ENCODE measurements around the gene USH2A. TPM values are rescaled to one million over a fixed set of nuclear protein-coding genes. Genes with fewer than 3 reads are reported as not detected.

Gene USH2A
- total and polyA plus RNA-seq, 9 donors, result 0.06 to 0.40 (median 0.09) TPM

- peak; percentile 81 for DNase-seq
- Histone ChIP-seq H3K36me3 (ENCODE audit: control insufficient read depth, insufficient read depth, low read length) (no peaks in the 10 kb centered on the region), H3K27ac (ENCODE audit: low read length) (no peak overlapping the region), H3K27me3 (ENCODE audit: control insufficient read depth, insufficient read depth, low read length) (no peaks in the 10 kb centered on the region), H3K4me3 (ENCODE audit: low read length) (no peak overlapping the region), H3K9me3 (replicated peaks; ENCODE audit: control insufficient read depth, low read depth, low read length) (no peaks in the 10 kb centered on the region), H3K4me1 (ENCODE audit: control insufficient read depth, insufficient read depth, low read length) (no peaks in the 10 kb centered on the region)
- 36% methylated on average over 6 of the region's 7 CpGs for WGBS (ENCODE audit: insufficient coverage)
Observed at GRCh38 chr1:215637041-215637573, 786.1 kb downstream of the USH2A start.

GRCh38 chr1:215636258-215636965 is 786.8 kb downstream of the USH2A start:
- Histone ChIP-seq H3K9me3 (replicated peaks; ENCODE audit: control insufficient read depth, low read depth, low read length) (no peaks in the 10 kb centered on the region), H3K27me3 (ENCODE audit: control insufficient read depth, insufficient read depth, low read length) (no peaks in the 10 kb centered on the region), H3K27ac (ENCODE audit: low read length) (no peak overlapping the region), H3K4me1 (ENCODE audit: control insufficient read depth, insufficient read depth, low read length) (no peaks in the 10 kb centered on the region), H3K4me3 (ENCODE audit: low read length) (no peak overlapping the region), H3K36me3 (ENCODE audit: control insufficient read depth, insufficient read depth, low read length) (no peaks in the 10 kb centered on the region)
- DNase-seq, result peak; percentile 35
- 29% methylated on average over 4 of the region's 9 CpGs for WGBS (ENCODE audit: insufficient coverage)

GRCh38 chr1:215635827-215636226 is 787.4 kb downstream of the USH2A start:
- H3K36me3 ChIP-seq (ENCODE audit: control insufficient read depth, insufficient read depth, low read length), result no peaks in the 10 kb centered on the region
- no peaks in the 10 kb centered on the region for H3K4me1 ChIP-seq (ENCODE audit: control insufficient read depth, insufficient read depth, low read length)
- no peak overlapping the region for H3K4me3 ChIP-seq (ENCODE audit: low read length)
- H3K27ac ChIP-seq (ENCODE audit: low read length), result no peak overlapping the region
- no peaks in the 10 kb centered on the region for H3K27me3 ChIP-seq (ENCODE audit: control insufficient read depth, insufficient read depth, low read length)
- H3K9me3 ChIP-seq (replicated peaks; ENCODE audit: control insufficient read depth, low read depth, low read length), result no peaks in the 10 kb centered on the region
- DNase-seq, result no peak
- WGBS (ENCODE audit: insufficient coverage), result 91% methylated on average over 3 of the region's 6 CpGs

- Histone ChIP-seq H3K27me3 (ENCODE audit: control insufficient read depth, insufficient read depth, low read length) (no peaks in the 10 kb centered on the region), H3K27ac (ENCODE audit: low read length) (no peak overlapping the region), H3K4me1 (ENCODE audit: control insufficient read depth, insufficient read depth, low read length) (no peaks in the 10 kb centered on the region), H3K4me3 (ENCODE audit: low read length) (no peak overlapping the region), H3K9me3 (replicated peaks; ENCODE audit: control insufficient read depth, low read depth, low read length) (no peaks in the 10 kb centered on the region), H3K36me3 (ENCODE audit: control insufficient read depth, insufficient read depth, low read length) (no peaks in the 10 kb centered on the region)
- no peak for DNase-seq
- 64% methylated on average over 3 of the region's 3 CpGs for WGBS (ENCODE audit: insufficient coverage)
Observed at GRCh38 chr1:215631489-215631888, 791.8 kb downstream of the USH2A start.

GRCh38 chr1:215631040-215631439 is 792.2 kb downstream of the USH2A start:
- no peak for DNase-seq
- 100% methylated on average over 1 of the region's 1 CpG for WGBS (ENCODE audit: insufficient coverage)
- Histone ChIP-seq H3K36me3 (ENCODE audit: control insufficient read depth, insufficient read depth, low read length) (no peaks in the 10 kb centered on the region), H3K9me3 (replicated peaks; ENCODE audit: control insufficient read depth, low read depth, low read length) (no peaks in the 10 kb centered on the region), H3K4me1 (ENCODE audit: control insufficient read depth, insufficient read depth, low read length) (no peaks in the 10 kb centered on the region), H3K4me3 (ENCODE audit: low read length) (no peak overlapping the region), H3K27me3 (ENCODE audit: control insufficient read depth, insufficient read depth, low read length) (no peaks in the 10 kb centered on the region), H3K27ac (ENCODE audit: low read length) (no peak overlapping the region)

GRCh38 chr1:215625949-215626348 is 797.3 kb downstream of the USH2A start:
- no peak overlapping the region for H3K4me3 ChIP-seq (ENCODE audit: low read length)
- no peak overlapping the region for H3K27ac ChIP-seq (ENCODE audit: low read length)
- no peaks in the 10 kb centered on the region for H3K9me3 ChIP-seq (replicated peaks; ENCODE audit: control insufficient read depth, low read depth, low read length)
- peaks cover 5% of the 10 kb centered on the region for H3K36me3 ChIP-seq (ENCODE audit: control insufficient read depth, insufficient read depth, low read length)
- no peaks in the 10 kb centered on the region for H3K4me1 ChIP-seq (ENCODE audit: control insufficient read depth, insufficient read depth, low read length)
- no peak for DNase-seq
- no peaks in the 10 kb centered on the region for H3K27me3 ChIP-seq (ENCODE audit: control insufficient read depth, insufficient read depth, low read length)

GRCh38 chr1:215623162-215623561 is 800.1 kb downstream of the USH2A start:
- peaks cover 14% of the 10 kb centered on the region for H3K36me3 ChIP-seq (ENCODE audit: control insufficient read depth, insufficient read depth, low read length)
- H3K4me3 ChIP-seq (ENCODE audit: low read length), result no peak overlapping the region
- no peaks in the 10 kb centered on the region for H3K4me1 ChIP-seq (ENCODE audit: control insufficient read depth, insufficient read depth, low read length)
- H3K27ac ChIP-seq (ENCODE audit: low read length), result peak overlapping the region; percentile 7
- no CpG with 5 or more reads among the region's 4 CpGs for WGBS (ENCODE audit: insufficient coverage)
- no peaks in the 10 kb centered on the region for H3K9me3 ChIP-seq (replicated peaks; ENCODE audit: control insufficient read depth, low read depth, low read length)
- DNase-seq, result peak; percentile 54
- no peaks in the 10 kb centered on the region for H3K27me3 ChIP-seq (ENCODE audit: control insufficient read depth, insufficient read depth, low read length)

GRCh38 chr1:215617979-215618378 is 805.3 kb downstream of the USH2A start:
- H3K4me3 ChIP-seq (ENCODE audit: low read length), result no peak overlapping the region
- DNase-seq, result no peak
- H3K27ac ChIP-seq (ENCODE audit: low read length), result no peak overlapping the region
- no CpG with 5 or more reads among the region's 1 CpG for WGBS (ENCODE audit: insufficient coverage)
- H3K27me3 ChIP-seq (ENCODE audit: control insufficient read depth, insufficient read depth, low read length), result no peaks in the 10 kb centered on the region
- H3K9me3 ChIP-seq (replicated peaks; ENCODE audit: control insufficient read depth, low read depth, low read length), result peaks cover 4% of the 10 kb centered on the region
- H3K36me3 ChIP-seq (ENCODE audit: control insufficient read depth, insufficient read depth, low read length), result peaks cover 22% of the 10 kb centered on the region
- no peaks in the 10 kb centered on the region for H3K4me1 ChIP-seq (ENCODE audit: control insufficient read depth, insufficient read depth, low read length)

- Histone ChIP-seq H3K4me1 (ENCODE audit: control insufficient read depth, insufficient read depth, low read length) (no peaks in the 10 kb centered on the region), H3K27ac (ENCODE audit: low read length) (no peak overlapping the region), H3K4me3 (ENCODE audit: low read length) (no peak overlapping the region), H3K27me3 (ENCODE audit: control insufficient read depth, insufficient read depth, low read length) (no peaks in the 10 kb centered on the region), H3K36me3 (ENCODE audit: control insufficient read depth, insufficient read depth, low read length) (peaks cover 20% of the 10 kb centered on the region), H3K9me3 (replicated peaks; ENCODE audit: control insufficient read depth, low read depth, low read length) (peaks cover 4% of the 10 kb centered on the region)
- WGBS (ENCODE audit: insufficient coverage), result no CpG with 5 or more reads among the region's 3 CpGs
- peak; percentile 13 for DNase-seq
Observed at GRCh38 chr1:215612391-215612790, 810.9 kb downstream of the USH2A start.

- WGBS (ENCODE audit: insufficient coverage), result no CpG with 5 or more reads among the region's 4 CpGs
- no peaks in the 10 kb centered on the region for H3K27me3 ChIP-seq (ENCODE audit: control insufficient read depth, insufficient read depth, low read length)
- H3K4me3 ChIP-seq (ENCODE audit: low read length), result no peak overlapping the region
- no peaks in the 10 kb centered on the region for H3K4me1 ChIP-seq (ENCODE audit: control insufficient read depth, insufficient read depth, low read length)
- H3K36me3 ChIP-seq (ENCODE audit: control insufficient read depth, insufficient read depth, low read length), result peaks cover 16% of the 10 kb centered on the region
- peaks cover 3% of the 10 kb centered on the region for H3K9me3 ChIP-seq (replicated peaks; ENCODE audit: control insufficient read depth, low read depth, low read length)
- DNase-seq, result no peak
- H3K27ac ChIP-seq (ENCODE audit: low read length), result no peak overlapping the region
Observed at GRCh38 chr1:215608646-215609045, 814.6 kb downstream of the USH2A start.
